ENCODE results near the gene JCAD.

JCAD gene

DNA sequence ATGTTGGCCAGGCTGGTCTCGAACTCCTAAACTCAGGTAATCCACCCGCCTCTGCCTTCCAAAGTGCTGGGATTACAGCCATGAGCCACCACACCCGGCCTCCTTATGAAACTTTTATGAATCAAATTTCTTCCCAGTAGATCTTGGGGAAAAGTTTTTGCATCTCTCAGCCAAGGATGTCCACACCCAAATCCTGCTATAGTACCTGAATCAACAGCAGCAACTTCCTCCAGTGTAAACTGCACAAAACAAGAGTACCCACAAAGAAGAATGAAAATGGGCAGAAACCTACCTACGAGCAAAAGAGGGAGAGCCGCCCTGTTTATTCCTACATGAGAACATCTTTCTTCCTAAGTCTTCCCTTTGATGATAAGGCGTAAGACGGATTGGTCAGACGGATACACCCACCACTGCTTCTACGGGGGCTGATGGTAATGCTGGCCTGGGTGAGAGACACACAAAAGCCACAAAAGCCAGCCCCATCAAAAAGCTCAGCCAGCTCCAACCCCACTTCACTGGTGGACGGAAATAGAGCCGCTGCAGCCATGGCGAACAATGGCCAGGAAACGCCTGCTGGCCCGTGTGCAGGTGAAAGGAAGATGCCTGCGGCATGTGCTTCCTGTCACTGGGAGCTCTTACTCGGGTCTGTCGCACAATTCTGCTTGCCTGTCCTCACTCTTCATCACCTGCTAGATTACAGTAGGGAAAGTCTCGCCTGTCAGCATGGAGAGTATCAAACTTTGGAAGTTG, 10.4 kb downstream of the JCAD start:
- Histone ChIP-seq H3K4me3 (replicated peaks; ENCODE audit: low read depth, low read length) (no peak overlapping the region), H3K36me3 (ENCODE audit: control insufficient read depth, insufficient read depth, low read length) (no peaks in the 10 kb centered on the region), H3K27me3 (replicated peaks; ENCODE audit: control insufficient read depth, insufficient read depth, low read length) (peaks cover 3% of the 10 kb centered on the region)
- TF ChIP-seq, protein P1, sequence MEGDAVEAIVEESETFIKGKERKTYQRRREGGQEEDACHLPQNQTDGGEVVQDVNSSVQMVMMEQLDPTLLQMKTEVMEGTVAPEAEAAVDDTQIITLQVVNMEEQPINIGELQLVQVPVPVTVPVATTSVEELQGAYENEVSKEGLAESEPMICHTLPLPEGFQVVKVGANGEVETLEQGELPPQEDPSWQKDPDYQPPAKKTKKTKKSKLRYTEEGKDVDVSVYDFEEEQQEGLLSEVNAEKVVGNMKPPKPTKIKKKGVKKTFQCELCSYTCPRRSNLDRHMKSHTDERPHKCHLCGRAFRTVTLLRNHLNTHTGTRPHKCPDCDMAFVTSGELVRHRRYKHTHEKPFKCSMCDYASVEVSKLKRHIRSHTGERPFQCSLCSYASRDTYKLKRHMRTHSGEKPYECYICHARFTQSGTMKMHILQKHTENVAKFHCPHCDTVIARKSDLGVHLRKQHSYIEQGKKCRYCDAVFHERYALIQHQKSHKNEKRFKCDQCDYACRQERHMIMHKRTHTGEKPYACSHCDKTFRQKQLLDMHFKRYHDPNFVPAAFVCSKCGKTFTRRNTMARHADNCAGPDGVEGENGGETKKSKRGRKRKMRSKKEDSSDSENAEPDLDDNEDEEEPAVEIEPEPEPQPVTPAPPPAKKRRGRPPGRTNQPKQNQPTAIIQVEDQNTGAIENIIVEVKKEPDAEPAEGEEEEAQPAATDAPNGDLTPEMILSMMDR (IDR thresholded peaks at IDR 0.05; ENCODE audit: insufficient read depth, low read length, poor library complexity, severe bottlenecking) = no peak
- no peak for DNase-seq (ENCODE audit: extremely low read depth, insufficient read length)

DNA sequence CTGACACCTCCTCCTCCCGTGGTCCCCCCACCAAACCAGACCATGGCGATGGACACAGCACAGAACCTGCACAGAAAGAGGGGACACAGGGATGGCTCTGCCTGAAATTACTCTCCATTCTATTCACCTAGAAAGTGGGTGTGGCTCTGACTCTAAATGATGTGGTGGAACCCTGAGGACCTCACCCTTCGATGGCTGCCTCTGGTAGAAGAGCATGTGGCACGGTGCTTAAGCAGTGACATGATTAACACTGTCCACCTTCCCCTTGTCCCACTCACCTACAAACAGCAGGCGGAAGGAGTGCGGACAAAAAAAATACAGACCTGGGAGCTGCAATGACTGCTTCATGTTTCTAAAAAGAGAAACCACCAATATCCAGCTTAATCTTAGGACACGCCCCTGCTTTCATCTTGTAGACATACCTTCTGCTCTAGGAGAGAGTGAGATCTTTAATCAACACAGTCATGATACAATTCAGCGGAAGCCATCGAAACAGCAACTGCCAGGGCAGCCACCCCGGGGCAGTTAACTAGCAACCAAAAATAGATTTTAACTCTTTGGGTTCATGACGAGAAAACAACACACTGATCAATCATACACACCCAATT, 11.4 kb downstream of the JCAD start:
- Histone ChIP-seq H3K27me3 (replicated peaks; ENCODE audit: control insufficient read depth, insufficient read depth, low read length) (peaks cover 3% of the 10 kb centered on the region), H3K4me3 (replicated peaks; ENCODE audit: low read depth, low read length) (no peak overlapping the region), H3K36me3 (ENCODE audit: control insufficient read depth, insufficient read depth, low read length) (no peaks in the 10 kb centered on the region)
- TF ChIP-seq, protein P1 (IDR thresholded peaks at IDR 0.05; ENCODE audit: insufficient read depth, low read length, poor library complexity, severe bottlenecking) = no peak
- DNase-seq (ENCODE audit: extremely low read depth, insufficient read length) = no peak

DNA sequence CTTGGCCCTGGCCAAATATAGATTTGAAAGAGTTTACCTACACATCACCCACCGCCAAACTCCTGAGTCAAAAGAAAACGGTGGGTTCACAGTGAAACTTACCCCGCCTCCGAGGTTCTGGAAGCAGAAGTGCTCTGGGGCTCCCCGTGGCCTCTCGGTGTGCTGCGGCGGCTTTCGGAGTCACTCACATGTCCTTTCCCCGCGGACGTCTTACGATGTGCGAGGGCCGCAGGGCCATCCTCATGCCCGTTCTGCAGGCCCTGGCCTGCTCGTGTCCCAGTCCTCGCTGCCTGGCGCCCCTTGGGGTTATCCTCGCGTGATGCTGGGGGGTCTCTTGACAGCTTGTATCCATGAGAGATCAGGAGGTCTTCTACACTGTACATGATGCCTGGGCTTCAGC, 12.0 kb downstream of the JCAD start:
- TF ChIP-seq, protein P1 (IDR thresholded peaks at IDR 0.05; ENCODE audit: insufficient read depth, low read length, poor library complexity, severe bottlenecking) = no peak
- Histone ChIP-seq H3K36me3 (ENCODE audit: control insufficient read depth, insufficient read depth, low read length) (no peaks in the 10 kb centered on the region), H3K27me3 (replicated peaks; ENCODE audit: control insufficient read depth, insufficient read depth, low read length) (peaks cover 3% of the 10 kb centered on the region), H3K4me3 (replicated peaks; ENCODE audit: low read depth, low read length) (no peak overlapping the region)
- DNase-seq (ENCODE audit: extremely low read depth, insufficient read length) = peak; percentile 69

DNA sequence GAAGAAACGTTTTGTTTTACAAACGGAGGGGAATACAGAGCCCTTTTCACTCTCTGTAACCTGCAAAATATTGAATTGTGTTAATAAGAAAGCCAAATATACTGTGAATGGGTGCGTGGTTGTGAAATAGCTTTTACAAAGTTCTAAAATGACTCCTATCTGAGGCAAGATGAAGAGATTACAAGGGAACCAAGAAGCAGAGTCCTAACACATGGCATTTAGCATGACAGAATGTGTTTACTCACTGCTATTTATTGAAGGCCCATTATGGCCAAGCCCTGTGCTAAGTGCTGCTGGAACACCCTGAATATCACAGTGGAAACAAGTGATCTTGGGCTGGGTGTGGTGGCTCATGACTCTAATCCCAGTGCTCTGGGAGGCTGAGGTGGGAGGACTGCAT, 12.9 kb downstream of the JCAD start:
- TF ChIP-seq, protein P1 (IDR thresholded peaks at IDR 0.05; ENCODE audit: insufficient read depth, low read length, poor library complexity, severe bottlenecking) = no peak
- DNase-seq (ENCODE audit: extremely low read depth, insufficient read length) = no peak
- H3K36me3 ChIP-seq (ENCODE audit: control insufficient read depth, insufficient read depth, low read length) = no peaks in the 10 kb centered on the region
- no peak overlapping the region for H3K4me3 ChIP-seq (replicated peaks; ENCODE audit: low read depth, low read length)
- peaks cover 3% of the 10 kb centered on the region for H3K27me3 ChIP-seq (replicated peaks; ENCODE audit: control insufficient read depth, insufficient read depth, low read length)

DNA sequence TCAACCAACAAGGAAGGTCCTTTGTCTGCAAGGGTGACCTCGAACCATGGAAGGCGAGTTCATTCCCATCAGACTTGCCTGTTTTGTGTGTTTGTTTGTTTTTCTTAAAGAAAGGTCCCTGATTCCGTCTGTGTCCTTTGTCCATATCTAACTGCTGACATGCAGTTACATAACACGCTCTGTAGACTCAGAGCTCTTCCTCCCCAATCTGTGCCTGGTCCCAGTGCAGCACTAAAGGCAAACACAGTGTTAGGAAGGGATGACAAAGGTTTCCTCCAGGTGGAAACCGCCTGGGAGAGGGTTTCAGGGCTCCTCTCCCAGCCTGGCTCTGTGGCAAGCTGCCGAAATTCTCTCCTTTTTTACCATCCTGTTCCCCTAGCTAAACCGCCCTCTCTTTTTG, 13.4 kb downstream of the JCAD start:
- no peak for DNase-seq (ENCODE audit: extremely low read depth, insufficient read length)
- TF ChIP-seq, protein P1 (IDR thresholded peaks at IDR 0.05; ENCODE audit: insufficient read depth, low read length, poor library complexity, severe bottlenecking) = no peak
- no peak overlapping the region for H3K4me3 ChIP-seq (replicated peaks; ENCODE audit: low read depth, low read length)
- H3K27me3 ChIP-seq (replicated peaks; ENCODE audit: control insufficient read depth, insufficient read depth, low read length) = peaks cover 3% of the 10 kb centered on the region
- no peaks in the 10 kb centered on the region for H3K36me3 ChIP-seq (ENCODE audit: control insufficient read depth, insufficient read depth, low read length)
